WTC11 (cell line): ENCODE results near the gene OXSM.

Source experiments
- FOXJ3 ChIP-seq: sonication (generic); formaldehyde crosslinking; IDR thresholded peaks from 2 replicates; pipeline ENCODE4 v1.9.0; 2021; ENCODE audit warnings: missing genetic modification reagents, mild to moderate bottlenecking, borderline replicate concordance
- GABPB1 ChIP-seq: sonication (generic); formaldehyde crosslinking; IDR thresholded peaks from 2 replicates; pipeline ENCODE4 v1.8.1; 2023; ENCODE audit warnings: mild to moderate bottlenecking, missing genetic modification reagents
- TP53 ChIP-seq: sonication (generic); formaldehyde crosslinking; IDR thresholded peaks from 2 replicates; pipeline ENCODE4 v1.8.1; 2023; ENCODE audit warnings: mild to moderate bottlenecking, missing genetic modification reagents
- TF ChIP-seq, protein P1 (sequence below): fragments of 200-600 bp; IDR thresholded peaks from 2 replicates; pipeline ENCODE4 v1.8.0; 2022; ENCODE audit warnings: antibody characterized with exemption

DNA sequence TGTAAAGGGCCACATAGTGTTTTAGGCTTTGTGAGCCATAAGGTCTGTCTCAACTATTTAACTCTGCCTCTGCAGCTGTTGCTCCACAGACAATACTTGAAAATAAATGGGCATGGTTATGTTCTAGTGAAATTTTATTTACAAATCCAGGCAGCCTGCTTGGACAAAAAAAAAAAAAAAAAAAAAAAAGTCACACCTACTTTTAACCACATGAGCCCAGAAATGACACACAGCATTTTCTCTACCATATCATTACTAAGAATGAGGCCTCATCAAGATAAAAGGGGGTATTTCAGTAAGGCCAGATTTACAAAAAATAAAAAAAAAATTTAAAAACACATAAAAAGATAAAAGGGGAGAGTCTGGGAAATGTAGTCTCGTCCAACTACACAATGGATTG is 4.9 kb upstream of the OXSM start:
- TF ChIP-seq, protein P1, sequence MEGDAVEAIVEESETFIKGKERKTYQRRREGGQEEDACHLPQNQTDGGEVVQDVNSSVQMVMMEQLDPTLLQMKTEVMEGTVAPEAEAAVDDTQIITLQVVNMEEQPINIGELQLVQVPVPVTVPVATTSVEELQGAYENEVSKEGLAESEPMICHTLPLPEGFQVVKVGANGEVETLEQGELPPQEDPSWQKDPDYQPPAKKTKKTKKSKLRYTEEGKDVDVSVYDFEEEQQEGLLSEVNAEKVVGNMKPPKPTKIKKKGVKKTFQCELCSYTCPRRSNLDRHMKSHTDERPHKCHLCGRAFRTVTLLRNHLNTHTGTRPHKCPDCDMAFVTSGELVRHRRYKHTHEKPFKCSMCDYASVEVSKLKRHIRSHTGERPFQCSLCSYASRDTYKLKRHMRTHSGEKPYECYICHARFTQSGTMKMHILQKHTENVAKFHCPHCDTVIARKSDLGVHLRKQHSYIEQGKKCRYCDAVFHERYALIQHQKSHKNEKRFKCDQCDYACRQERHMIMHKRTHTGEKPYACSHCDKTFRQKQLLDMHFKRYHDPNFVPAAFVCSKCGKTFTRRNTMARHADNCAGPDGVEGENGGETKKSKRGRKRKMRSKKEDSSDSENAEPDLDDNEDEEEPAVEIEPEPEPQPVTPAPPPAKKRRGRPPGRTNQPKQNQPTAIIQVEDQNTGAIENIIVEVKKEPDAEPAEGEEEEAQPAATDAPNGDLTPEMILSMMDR = no peak
- TF ChIP-seq GABPB1 = no peak
- no peak for TF ChIP-seq TP53 (CRISPR knock-in tag)
- TF ChIP-seq FOXJ3 (CRISPR knock-in tag) = no peak
